ENCODE data around the gene ABCG2. TPM values are rescaled to one million over a fixed set of nuclear protein-coding genes. Genes with fewer than 3 reads are reported as not detected.

The ABCG2 gene
- total RNA-seq, 2 donors from 2014 or later: 0.31 to 4.0 TPM

GRCh38 chr4:88041626-88042025 lies 116.8 kb downstream of the ABCG2 start:
- Mint-ChIP-seq H3K4me1 (no peaks in the 10 kb centered on the region), H3K9me3 (no peaks in the 10 kb centered on the region), H3K27me3 (ENCODE audit: insufficient read depth) (no peaks in the 10 kb centered on the region), H3K4me3 (no peak overlapping the region), H3K27ac (no peak overlapping the region), H3K36me3 (ENCODE audit: low read depth) (peaks cover 62% of the 10 kb centered on the region)
- no peak for DNase-seq
- WGBS, 2 experiments (ENCODE audit: insufficient coverage in 1 of 2, insufficient read length in 1 of 2): 90 to 95% methylated on average over 2 of the region's 2 CpGs
- no peaks in the 10 kb centered on the region for H3K9me3 ChIP-seq (ENCODE audit: control insufficient read depth, low read length)
- no peak overlapping the region for H3K9ac ChIP-seq (ENCODE audit: extremely low read depth, low read length, poor library complexity, severe bottlenecking)
- no peak for TF ChIP-seq CTCF (conservative IDR thresholded peaks at IDR 0.05)
- no peak overlapping the region for H3K27ac ChIP-seq (ENCODE audit: low read depth, low read length)
- H3K27me3 ChIP-seq (ENCODE audit: control insufficient read depth, insufficient read depth, low read length, poor library complexity, severe bottlenecking): no peaks in the 10 kb centered on the region
- no peak overlapping the region for H3K4me3 ChIP-seq (ENCODE audit: low read length)
- H3K4me1 ChIP-seq (ENCODE audit: control insufficient read depth, insufficient read depth, low read length): no peaks in the 10 kb centered on the region
- peaks cover 95% of the 10 kb centered on the region for H3K36me3 ChIP-seq (ENCODE audit: control insufficient read depth, insufficient read depth, low read length)

GRCh38 chr4:88040707-88041106 lies 117.7 kb downstream of the ABCG2 start:
- Mint-ChIP-seq H3K4me1 (no peaks in the 10 kb centered on the region), H3K27ac (no peak overlapping the region), H3K4me3 (no peak overlapping the region), H3K9me3 (no peaks in the 10 kb centered on the region), H3K36me3 (ENCODE audit: low read depth) (peaks cover 62% of the 10 kb centered on the region), H3K27me3 (ENCODE audit: insufficient read depth) (no peaks in the 10 kb centered on the region)
- Histone ChIP-seq H3K27ac (ENCODE audit: low read depth, low read length) (no peak overlapping the region), H3K9ac (ENCODE audit: extremely low read depth, low read length, poor library complexity, severe bottlenecking) (no peak overlapping the region), H3K36me3 (ENCODE audit: control insufficient read depth, insufficient read depth, low read length) (peaks cover 97% of the 10 kb centered on the region), H3K27me3 (ENCODE audit: control insufficient read depth, insufficient read depth, low read length, poor library complexity, severe bottlenecking) (no peaks in the 10 kb centered on the region), H3K4me3 (ENCODE audit: low read length) (no peak overlapping the region), H3K4me1 (ENCODE audit: control insufficient read depth, insufficient read depth, low read length) (no peaks in the 10 kb centered on the region), H3K9me3 (ENCODE audit: control insufficient read depth, low read length) (no peaks in the 10 kb centered on the region)
- no peak for TF ChIP-seq CTCF (conservative IDR thresholded peaks at IDR 0.05)
- no peak for DNase-seq
- WGBS, 2 experiments (ENCODE audit: insufficient coverage in 1 of 2, insufficient read length in 1 of 2): 87 to 92% methylated on average over 3 of the region's 3 CpGs

Other genes starting within 250 kb of the ABCG2 start
- gene SPP1, start 182.9 kb downstream of the ABCG2 start, total RNA-seq: 1 to 10 TPM in 1 of 2 donors, under 1 TPM in 1; 0.31 to 8.8 TPM
- gene PKD2, start 151.0 kb downstream of the ABCG2 start, total RNA-seq: 10 to 100 TPM; 31.4 to 34.2 TPM
- gene PPM1K, start 125.9 kb upstream of the ABCG2 start, total RNA-seq: 10 to 100 TPM; 35.1 to 37.8 TPM
- 10 to 100 TPM in 1 of 2 donors, 1 to 10 TPM in 1; 9.9 to 12.7 TPM for gene HERC6, start 220.2 kb upstream of the ABCG2 start, total RNA-seq